GM18873 (cell line): ENCODE data around the gene SAG.

Source experiments
- ATAC-seq: cut with Tn5 transposase; IDR thresholded peaks from one replicate; pipeline ENCODE4 v1.9.1; 2021; ENCODE audit warnings: mild to moderate bottlenecking, moderate library complexity, moderate number of reproducible peaks; ENCODE audit not compliant: unreplicated experiment, low FRiP score

Gene SAG

GRCh38 chr2:233353769-233354499 lies 46.3 kb downstream of the SAG start, which contains the start of gene DGKD:
Gene DGKD (plus strand): TSS chr2:233354494. CDS start chr2:233354519, 25 bp downstream.
- no peak for ATAC-seq

DNA sequence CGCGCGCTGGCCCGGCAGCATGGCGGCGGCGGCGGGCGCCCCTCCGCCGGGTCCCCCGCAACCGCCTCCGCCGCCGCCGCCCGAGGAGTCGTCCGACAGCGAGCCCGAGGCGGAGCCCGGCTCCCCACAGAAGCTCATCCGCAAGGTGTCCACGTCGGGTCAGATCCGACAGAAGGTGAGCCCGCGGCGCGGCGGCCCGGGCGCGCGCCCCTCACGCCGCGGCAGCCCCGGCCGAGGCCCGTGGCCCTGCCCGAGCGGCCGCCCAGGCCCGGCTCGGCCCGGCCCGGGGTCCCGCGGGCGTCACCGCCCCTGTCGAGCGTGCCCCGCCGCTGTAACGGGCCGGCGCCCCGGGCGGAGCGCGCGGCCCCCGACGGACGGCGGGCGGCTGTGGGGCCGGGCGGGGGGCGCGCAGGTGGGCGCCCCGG lies 46.9 kb downstream of the SAG start:
- no peak for ATAC-seq

DNA sequence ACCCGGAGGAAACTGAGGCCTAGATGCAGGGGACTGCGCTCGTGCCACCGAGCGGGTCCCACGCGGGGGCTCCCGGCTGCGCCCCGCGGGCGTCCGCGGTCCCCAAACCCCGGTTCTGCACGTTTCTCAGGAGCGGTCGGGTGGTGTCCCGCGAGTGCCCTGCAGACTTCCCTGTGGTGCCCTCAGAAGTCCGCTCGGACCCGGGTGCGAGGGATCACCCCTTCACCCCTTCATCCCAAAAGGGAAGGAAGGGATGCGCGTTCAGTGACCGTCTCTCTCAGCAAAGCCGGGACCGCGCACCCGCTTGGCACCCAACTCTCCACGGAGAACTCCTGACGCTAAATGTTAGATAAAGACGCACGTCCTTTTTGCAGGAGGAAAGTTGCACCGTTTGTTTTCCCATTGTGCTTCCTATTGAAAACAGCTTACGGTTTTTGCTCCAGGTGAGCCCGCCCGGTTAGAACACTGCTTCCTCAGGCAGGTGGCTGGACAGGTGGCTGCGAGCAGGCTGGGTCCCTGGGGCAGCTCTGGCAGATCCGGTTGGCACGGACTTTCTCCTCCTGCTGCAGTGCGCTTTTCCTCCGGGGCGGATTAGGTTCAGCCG lies 47.5 kb downstream of the SAG start:
- no peak for ATAC-seq

DNA sequence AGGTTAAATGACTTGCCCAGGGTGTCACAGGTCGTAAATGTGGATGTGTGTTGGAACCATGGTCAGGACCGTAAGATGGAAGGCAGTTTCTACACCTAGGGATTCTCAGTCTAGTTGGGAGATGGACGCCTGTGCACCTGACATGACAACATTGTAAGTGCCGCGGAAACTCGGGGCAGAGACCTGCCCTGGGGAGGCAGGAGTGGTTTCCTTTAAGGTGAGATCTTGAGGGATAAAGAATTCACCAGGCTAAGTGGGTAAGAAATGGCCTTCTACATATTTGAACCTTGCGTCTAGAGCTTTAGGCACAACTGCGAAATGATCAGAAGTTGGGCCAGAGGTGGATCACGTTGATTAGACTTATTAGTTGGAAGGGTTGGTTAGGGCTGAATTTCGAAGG lies 48.3 kb downstream of the SAG start:
- no peak for ATAC-seq

DNA sequence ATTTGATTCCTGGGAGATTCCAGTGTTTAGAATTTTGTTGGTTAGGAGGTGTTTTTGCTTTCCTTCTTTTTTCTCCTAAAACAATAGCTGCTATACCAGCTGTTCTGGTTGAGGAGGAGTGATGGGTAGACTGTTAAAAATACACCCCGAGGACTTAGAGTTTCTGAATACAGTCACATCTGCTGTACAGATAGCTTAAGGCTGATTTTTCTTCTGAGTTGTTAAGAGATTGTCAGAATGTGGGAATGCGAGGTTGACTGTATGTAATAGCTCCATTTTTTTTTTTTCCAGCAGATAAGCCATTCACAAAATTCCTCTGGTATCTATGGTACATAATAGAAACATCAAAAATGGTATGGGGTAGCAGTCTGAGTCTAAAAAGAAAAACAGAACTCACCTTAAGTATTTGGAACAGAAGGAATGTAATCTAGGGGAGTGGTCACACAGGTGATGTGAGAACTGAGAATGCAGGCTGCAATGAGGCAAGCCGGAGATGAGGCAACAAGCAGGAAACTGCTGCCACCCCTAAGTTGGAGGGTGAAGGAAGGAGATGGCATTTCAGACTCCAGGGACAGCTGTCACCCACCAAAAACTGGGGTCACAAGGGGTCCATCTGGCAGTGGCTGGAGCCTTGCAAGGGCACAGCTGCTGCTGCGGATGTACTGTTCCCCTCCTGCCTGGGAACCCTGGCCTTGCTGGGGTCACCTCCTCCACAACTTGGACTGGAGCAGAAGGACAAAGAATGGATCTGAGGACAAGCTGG lies 49.1 kb downstream of the SAG start:
- ATAC-seq = no peak

DNA sequence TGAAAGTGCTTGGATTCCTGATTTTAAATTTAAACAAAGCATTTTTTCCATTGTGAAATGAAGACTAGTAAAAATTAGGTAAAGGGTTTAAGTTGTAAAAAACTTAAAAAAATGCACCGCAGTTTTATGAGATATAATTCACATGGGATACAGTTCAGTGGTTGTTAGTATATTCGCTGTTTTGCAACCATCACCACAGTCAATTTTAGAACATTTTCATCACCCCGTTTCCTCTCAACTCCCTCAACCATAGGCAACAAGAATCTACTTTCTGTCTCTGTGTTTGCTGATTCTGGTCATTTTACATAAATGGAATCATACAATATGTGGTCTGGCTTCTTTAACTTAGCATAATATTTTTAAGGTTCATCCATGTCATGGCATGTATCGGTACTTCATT lies 50.7 kb downstream of the SAG start:
- ATAC-seq = no peak

DNA sequence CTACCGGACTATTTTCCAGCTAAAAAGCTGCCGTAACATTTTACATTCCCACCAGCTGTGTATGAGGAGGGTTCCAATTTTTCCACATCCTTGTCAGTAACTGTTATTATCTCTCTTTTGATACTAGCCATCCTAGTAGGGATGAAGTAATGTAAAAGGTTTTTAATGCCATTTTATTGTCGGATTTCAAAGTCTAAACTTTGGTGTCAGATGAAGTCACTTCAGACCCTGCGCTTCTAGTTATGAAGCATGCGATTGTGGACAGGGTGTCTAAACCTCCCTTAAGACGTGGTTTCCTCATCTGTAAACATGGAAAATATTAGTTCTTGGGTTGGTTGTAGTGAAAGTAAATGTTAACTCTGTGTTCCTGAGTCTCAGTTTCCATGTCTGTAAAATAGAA lies 51.3 kb downstream of the SAG start:
- no peak for ATAC-seq

DNA sequence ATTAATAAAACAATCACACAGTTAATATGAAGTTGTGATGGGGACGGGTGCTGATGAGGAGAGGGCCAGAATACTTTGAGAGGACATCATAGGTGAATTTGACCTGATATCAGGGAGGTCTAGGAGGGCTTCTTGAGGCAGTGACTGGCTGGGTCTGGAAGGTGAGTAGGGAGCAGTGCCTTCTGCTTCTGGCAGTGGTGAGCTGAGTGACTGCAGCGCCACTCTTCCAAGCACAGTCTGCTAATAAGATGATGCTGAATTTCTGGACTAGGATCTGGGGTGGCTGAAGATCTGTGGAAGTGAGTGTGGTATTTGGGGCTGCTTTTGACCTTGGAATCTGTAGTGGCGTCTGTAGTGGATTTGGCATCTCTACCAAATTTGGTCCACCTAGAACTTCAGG lies 52.2 kb downstream of the SAG start:
- ATAC-seq = no peak

- no peak for ATAC-seq
Observed at GRCh38 chr2:233360771-233361176, 53.2 kb downstream of the SAG start.

DNA sequence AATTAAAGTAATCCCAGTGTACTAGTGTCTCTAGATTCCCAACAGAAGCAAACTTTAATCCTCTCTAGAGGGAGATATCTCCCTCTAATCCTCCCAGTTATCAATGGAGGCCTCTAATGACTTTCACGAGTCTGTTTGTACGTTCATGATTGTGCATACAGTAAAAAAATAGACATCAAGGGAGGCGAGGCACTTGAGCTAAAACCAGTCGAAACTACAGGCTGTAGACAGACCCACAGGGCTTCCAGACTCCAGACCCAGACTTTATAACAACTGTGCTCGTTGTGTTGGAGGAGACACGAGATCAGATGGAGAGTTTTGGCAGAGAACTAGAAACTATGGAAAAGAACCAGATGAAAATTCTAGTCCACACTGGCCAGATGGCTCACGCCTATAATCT lies 53.7 kb downstream of the SAG start:
- ATAC-seq = no peak

- ATAC-seq = no peak
Observed at GRCh38 chr2:233362742-233363141, 55.1 kb downstream of the SAG start.

GRCh38 chr2:233363744-233364235 lies 56.2 kb downstream of the SAG start:
- ATAC-seq = no peak

DNA sequence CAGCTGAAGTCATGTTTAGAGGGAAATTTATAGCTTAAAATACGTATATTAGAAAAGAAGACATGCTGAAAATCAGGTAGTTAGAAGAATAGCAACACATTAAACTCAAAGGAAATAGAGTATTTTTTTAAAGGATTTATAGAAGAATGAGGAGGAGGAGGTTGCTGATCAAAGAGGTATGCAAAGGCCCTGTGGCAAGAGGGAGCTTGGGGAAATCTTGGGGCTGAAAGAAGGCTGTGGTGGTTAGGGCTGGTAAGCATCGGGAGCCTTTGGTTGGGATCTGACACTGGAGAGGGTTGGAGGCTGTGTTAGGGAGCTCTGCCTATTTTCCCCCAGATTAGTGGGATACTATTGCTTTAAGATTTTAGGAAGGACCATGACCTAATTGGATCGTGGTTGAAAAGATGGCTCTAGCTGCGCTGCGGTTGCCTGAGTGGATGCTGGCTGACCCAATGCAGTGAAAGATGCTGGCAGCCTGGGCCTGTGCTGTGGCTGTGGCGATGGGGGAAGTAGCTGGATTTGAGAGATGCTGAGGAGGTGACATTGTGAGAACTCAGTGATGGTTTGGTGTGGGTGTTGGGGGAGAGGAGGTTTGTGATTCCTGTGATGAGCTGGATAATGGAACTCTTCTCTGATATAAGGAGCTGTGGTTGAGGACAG lies 58.4 kb downstream of the SAG start:
- ATAC-seq = no peak

- no peak for ATAC-seq
Observed at GRCh38 chr2:233367586-233367985, 60.0 kb downstream of the SAG start.

GRCh38 chr2:233368756-233369155 lies 61.1 kb downstream of the SAG start:
- no peak for ATAC-seq

DNA sequence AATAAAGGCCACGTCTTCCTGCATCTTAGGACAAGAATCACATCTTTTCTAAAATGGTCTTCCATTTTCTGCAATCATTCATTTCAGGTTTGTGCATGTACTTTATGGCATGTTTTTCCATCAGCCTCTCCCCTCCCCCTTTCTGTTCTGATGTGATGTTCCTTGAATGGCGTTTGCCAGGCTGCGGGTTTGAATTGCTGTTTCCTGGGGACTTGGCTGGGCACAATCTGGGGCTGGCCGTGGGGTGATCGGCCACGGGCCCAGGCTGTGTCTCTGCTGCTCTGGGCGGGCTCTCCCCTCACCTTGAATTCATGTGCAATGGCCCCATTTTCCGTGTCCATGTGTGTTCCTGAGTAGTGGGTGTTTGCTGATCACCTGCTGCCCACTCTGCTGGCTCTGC lies 61.8 kb downstream of the SAG start:
- no peak for ATAC-seq

GRCh38 chr2:233369897-233370685 lies 62.5 kb downstream of the SAG start:
- no peak for ATAC-seq

GRCh38 chr2:233371641-233372040 lies 64.0 kb downstream of the SAG start:
- no peak for ATAC-seq

DNA sequence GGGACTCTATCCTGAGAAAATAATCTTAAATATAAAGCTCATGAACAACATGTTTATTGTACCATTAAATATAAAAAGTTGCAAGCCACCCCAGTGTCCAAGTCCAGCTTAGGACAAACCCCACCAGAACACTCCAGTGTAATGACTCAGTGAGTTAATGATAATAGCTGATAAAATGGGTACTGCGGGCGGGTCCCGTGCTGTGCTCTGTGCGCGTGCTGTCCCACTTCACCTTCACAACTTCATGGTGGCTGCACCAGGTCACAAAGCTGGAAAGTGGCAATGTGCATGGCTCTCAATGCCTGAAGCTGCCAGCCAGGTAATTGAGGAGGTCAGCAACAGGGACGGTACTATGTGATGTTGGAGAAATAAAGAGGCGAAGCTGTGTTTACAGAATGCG lies 65.2 kb downstream of the SAG start:
- no peak for ATAC-seq

- ATAC-seq = no peak
Observed at GRCh38 chr2:233373316-233373715, 65.7 kb downstream of the SAG start.
